Ovary (tissue), 3 donors: ENCODE results near the gene CAPZB.

Source experiments
- EP300 ChIP-seq: sonication (generic); formaldehyde crosslinking; IDR thresholded peaks from one replicate; pipeline ENCODE4 v1.6.1; 2017; ENCODE audit warnings: antibody characterized with exemption
- POLR2A ChIP-seq: fragments of 450-650 bp; IDR thresholded peaks from one replicate; pipeline ENCODE4 v1.6.1; 2017; ENCODE audit warnings: antibody characterized with exemption, mild to moderate bottlenecking, moderate library complexity
- TF ChIP-seq, protein P1 (sequence below), 3 donors: fragments of 450-650 bp in 2 of 3; fragments of 200-600 bp in 1 of 3; IDR thresholded peaks; one replicate each; pipeline versions ENCODE4 v1.5.1 to v1.8.0; 2016 to 2022; ENCODE audit warnings: antibody characterized with exemption in 3 of 3, mild to moderate bottlenecking in 1 of 3
- donor health status: DM: no; HTN: no; CAD: no.

- TF ChIP-seq, protein P1, sequence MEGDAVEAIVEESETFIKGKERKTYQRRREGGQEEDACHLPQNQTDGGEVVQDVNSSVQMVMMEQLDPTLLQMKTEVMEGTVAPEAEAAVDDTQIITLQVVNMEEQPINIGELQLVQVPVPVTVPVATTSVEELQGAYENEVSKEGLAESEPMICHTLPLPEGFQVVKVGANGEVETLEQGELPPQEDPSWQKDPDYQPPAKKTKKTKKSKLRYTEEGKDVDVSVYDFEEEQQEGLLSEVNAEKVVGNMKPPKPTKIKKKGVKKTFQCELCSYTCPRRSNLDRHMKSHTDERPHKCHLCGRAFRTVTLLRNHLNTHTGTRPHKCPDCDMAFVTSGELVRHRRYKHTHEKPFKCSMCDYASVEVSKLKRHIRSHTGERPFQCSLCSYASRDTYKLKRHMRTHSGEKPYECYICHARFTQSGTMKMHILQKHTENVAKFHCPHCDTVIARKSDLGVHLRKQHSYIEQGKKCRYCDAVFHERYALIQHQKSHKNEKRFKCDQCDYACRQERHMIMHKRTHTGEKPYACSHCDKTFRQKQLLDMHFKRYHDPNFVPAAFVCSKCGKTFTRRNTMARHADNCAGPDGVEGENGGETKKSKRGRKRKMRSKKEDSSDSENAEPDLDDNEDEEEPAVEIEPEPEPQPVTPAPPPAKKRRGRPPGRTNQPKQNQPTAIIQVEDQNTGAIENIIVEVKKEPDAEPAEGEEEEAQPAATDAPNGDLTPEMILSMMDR (IDR thresholded peaks at IDR 0.05) = no peak
- no peak for TF ChIP-seq EP300
- no peak for TF ChIP-seq POLR2A
Observed at GRCh38 chr1:19416921-19417470, 68.3 kb downstream of the CAPZB start.
